Hepatocyte (in vitro differentiated cells): ENCODE measurements around the gene LUC7L2.
"Not testable (repeated sequence)": the region's sequence is repeated elsewhere in the genome, so short reads cannot be mapped to it uniquely, and the experiment has no call there.

Experiments used
- EZH2 ChIP-seq: fragments of 200-600 bp; sonication (generic); IDR thresholded peaks from 2 replicates; pipeline ENCODE4 v1.6.1; 2016; ENCODE audit warnings: antibody characterized with exemption, mild to moderate bottlenecking, borderline replicate concordance
- TF ChIP-seq, protein P1 (sequence below): fragments of 200-600 bp; sonication (generic); IDR thresholded peaks from 2 replicates; pipeline ENCODE4 v1.5.1; 2016; ENCODE audit warnings: antibody characterized with exemption, mild to moderate bottlenecking; ENCODE audit not compliant: poor library complexity

GRCh38 chr7:139464511-139464910 is 104.8 kb downstream of the LUC7L2 start:
- TF ChIP-seq, protein P1, sequence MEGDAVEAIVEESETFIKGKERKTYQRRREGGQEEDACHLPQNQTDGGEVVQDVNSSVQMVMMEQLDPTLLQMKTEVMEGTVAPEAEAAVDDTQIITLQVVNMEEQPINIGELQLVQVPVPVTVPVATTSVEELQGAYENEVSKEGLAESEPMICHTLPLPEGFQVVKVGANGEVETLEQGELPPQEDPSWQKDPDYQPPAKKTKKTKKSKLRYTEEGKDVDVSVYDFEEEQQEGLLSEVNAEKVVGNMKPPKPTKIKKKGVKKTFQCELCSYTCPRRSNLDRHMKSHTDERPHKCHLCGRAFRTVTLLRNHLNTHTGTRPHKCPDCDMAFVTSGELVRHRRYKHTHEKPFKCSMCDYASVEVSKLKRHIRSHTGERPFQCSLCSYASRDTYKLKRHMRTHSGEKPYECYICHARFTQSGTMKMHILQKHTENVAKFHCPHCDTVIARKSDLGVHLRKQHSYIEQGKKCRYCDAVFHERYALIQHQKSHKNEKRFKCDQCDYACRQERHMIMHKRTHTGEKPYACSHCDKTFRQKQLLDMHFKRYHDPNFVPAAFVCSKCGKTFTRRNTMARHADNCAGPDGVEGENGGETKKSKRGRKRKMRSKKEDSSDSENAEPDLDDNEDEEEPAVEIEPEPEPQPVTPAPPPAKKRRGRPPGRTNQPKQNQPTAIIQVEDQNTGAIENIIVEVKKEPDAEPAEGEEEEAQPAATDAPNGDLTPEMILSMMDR, result not testable (repeated sequence)
- not testable (repeated sequence) for TF ChIP-seq EZH2
